Hepatocyte (in vitro differentiated cells): ENCODE data around the gene TMEM222.

Experiments
- CTCF ChIP-seq: fragments of 200-600 bp; sonication (generic); IDR thresholded peaks from 2 replicates; pipeline ENCODE4 v1.5.1; 2016; ENCODE audit warnings: antibody characterized with exemption, mild to moderate bottlenecking; ENCODE audit not compliant: poor library complexity
- EZH2phosphoT487 ChIP-seq: fragments of 200-600 bp; sonication (generic); IDR thresholded peaks from one replicate; pipeline ENCODE4 v1.6.1; 2018; ENCODE audit warnings: antibody characterized with exemption, mild to moderate bottlenecking, low read depth, moderate library complexity; ENCODE audit not compliant: unreplicated experiment, severe bottlenecking

DNA sequence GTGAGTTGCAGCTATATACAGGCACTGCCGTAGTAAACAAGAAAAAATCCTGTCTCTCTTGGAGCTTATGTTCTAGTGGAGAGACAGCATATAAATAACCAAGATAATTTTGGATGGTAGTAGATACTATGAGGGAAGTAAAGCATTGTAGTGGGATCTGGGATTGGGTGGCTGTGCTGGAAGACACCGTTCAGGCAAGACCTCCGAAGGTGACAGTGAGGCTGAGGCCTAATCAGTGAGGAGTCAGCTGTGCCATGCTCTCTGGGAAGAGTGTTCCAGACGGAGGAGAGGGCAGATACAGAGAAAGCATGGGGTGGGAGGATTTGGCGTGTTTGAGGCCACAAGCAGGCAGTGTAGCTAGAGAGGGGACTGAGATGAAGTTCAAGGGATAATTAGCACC is 6.0 kb downstream of the TMEM222 start:
- TF ChIP-seq CTCF: no peak
- TF ChIP-seq EZH2phosphoT487: no peak
